Activated CD4-positive, alpha-beta T cell treated with anti-CD3 and anti-CD28 coated beads, Interleukin-2, amount 10 ng/mL, durations not matched to agents 24 days and 14 days (primary cell): Measurements from ENCODE around the gene C1GALT1C1L. TPM values are rescaled to one million over a fixed set of nuclear protein-coding genes. Genes with fewer than 3 reads are reported as not detected.

ENCODE experiments used
- DNase-seq: peaks from one replicate; pipeline ENCODE4 v3.0.0; 2022
- H3K27ac Mint-ChIP-seq: one replicate; pipeline ENCODE4 v1.8.0; 2022; ENCODE audit warnings: mild to moderate bottlenecking, mixed read lengths
- H3K27me3 Mint-ChIP-seq: one replicate; pipeline ENCODE4 v1.8.0; 2022; ENCODE audit warnings: mixed read lengths
- H3K36me3 Mint-ChIP-seq: one replicate; pipeline ENCODE4 v1.8.0; 2022; ENCODE audit warnings: low read depth, mild to moderate bottlenecking, mixed read lengths
- H3K4me1 Mint-ChIP-seq: one replicate; pipeline ENCODE4 v1.8.0; 2021; ENCODE audit warnings: mixed read lengths
- H3K4me3 Mint-ChIP-seq: one replicate; pipeline ENCODE4 v1.8.0; 2022; ENCODE audit warnings: mild to moderate bottlenecking, moderate library complexity, mixed read lengths
- H3K9me3 Mint-ChIP-seq: one replicate; pipeline ENCODE4 v1.8.0; 2021; ENCODE audit warnings: mixed read lengths
- intact Hi-C: fragments of 100-400 bp; cut with micrococcal nuclease; formaldehyde crosslinking; loops from one replicate; pipeline ENCODE4 v1.15.1; 2023
- total RNA-seq: library from RNA; stranded (reverse); gene quantifications from 2 replicates; pipeline ENCODE4 v1.2.3, GENCODE V29; 2022

C1GALT1C1L gene
- not detected in 2 replicates for total RNA-seq

- peak; percentile 64 for DNase-seq
- Mint-ChIP-seq H3K27me3 (peaks cover 22% of the 10 kb centered on the region), H3K27ac (no peak within 1 kb of the TSS), H3K9me3 (peaks cover 10% of the 10 kb centered on the region), H3K4me3 (peak within 1 kb of the TSS; percentile 71), H3K36me3 (no peaks in the 10 kb centered on the region), H3K4me1 (peaks cover 3% of the 10 kb centered on the region)
- intact Hi-C loops = no loop called here
Observed at GRCh38 chr2:43676322-43677050, at the start of gene C1GALT1C1L. Gene C1GALT1C1L (minus strand): TSS chr2:43676429. CDS start chr2:43676322, 107 bp downstream.

GRCh38 chr2:43725711-43726246 lies 49.5 kb upstream of the C1GALT1C1L start:
- intact Hi-C loops = no loop called here
- Mint-ChIP-seq H3K27me3 (peaks cover 11% of the 10 kb centered on the region), H3K4me1 (no peaks in the 10 kb centered on the region), H3K27ac (no peak overlapping the region), H3K36me3 (no peaks in the 10 kb centered on the region), H3K9me3 (no peaks in the 10 kb centered on the region), H3K4me3 (no peak overlapping the region)
- no peak for DNase-seq

- intact Hi-C loops = no loop called here
- no peaks in the 10 kb centered on the region for H3K4me1 Mint-ChIP-seq
- H3K9me3 Mint-ChIP-seq = no peaks in the 10 kb centered on the region
- no peak overlapping the region for H3K4me3 Mint-ChIP-seq
- DNase-seq = no peak
- H3K27me3 Mint-ChIP-seq = peaks cover 13% of the 10 kb centered on the region
- H3K36me3 Mint-ChIP-seq = no peaks in the 10 kb centered on the region
- no peak overlapping the region for H3K27ac Mint-ChIP-seq
Observed at GRCh38 chr2:43724728-43725526, 48.7 kb upstream of the C1GALT1C1L start.

GRCh38 chr2:43718530-43719124 lies 42.4 kb upstream of the C1GALT1C1L start:
- DNase-seq = no peak
- Mint-ChIP-seq H3K4me1 (no peaks in the 10 kb centered on the region), H3K27ac (no peak overlapping the region), H3K36me3 (no peaks in the 10 kb centered on the region), H3K9me3 (no peaks in the 10 kb centered on the region), H3K4me3 (no peak overlapping the region), H3K27me3 (peaks cover 11% of the 10 kb centered on the region)
- intact Hi-C loops = no loop called here

- intact Hi-C loops = no loop called here
- no peaks in the 10 kb centered on the region for H3K4me1 Mint-ChIP-seq
- H3K9me3 Mint-ChIP-seq = no peaks in the 10 kb centered on the region
- no peak overlapping the region for H3K4me3 Mint-ChIP-seq
- H3K27me3 Mint-ChIP-seq = peaks cover 10% of the 10 kb centered on the region
- no peak for DNase-seq
- H3K36me3 Mint-ChIP-seq = no peaks in the 10 kb centered on the region
- H3K27ac Mint-ChIP-seq = no peak overlapping the region
Observed at GRCh38 chr2:43717322-43717721, 41.1 kb upstream of the C1GALT1C1L start.

GRCh38 chr2:43715300-43716098 lies 39.3 kb upstream of the C1GALT1C1L start:
- H3K27ac Mint-ChIP-seq = no peak overlapping the region
- no peaks in the 10 kb centered on the region for H3K9me3 Mint-ChIP-seq
- no peaks in the 10 kb centered on the region for H3K4me1 Mint-ChIP-seq
- no peaks in the 10 kb centered on the region for H3K36me3 Mint-ChIP-seq
- DNase-seq = no peak
- H3K27me3 Mint-ChIP-seq = peaks cover 12% of the 10 kb centered on the region
- intact Hi-C loops = no loop called here
- H3K4me3 Mint-ChIP-seq = no peak overlapping the region

GRCh38 chr2:43714164-43714563 lies 37.9 kb upstream of the C1GALT1C1L start:
- intact Hi-C loops = no loop called here
- Mint-ChIP-seq H3K27ac (no peak overlapping the region), H3K4me3 (no peak overlapping the region), H3K9me3 (no peaks in the 10 kb centered on the region), H3K36me3 (no peaks in the 10 kb centered on the region), H3K27me3 (peaks cover 12% of the 10 kb centered on the region), H3K4me1 (no peaks in the 10 kb centered on the region)
- DNase-seq = no peak

- DNase-seq = no peak
- H3K9me3 Mint-ChIP-seq = no peaks in the 10 kb centered on the region
- intact Hi-C loops = no loop called here
- peaks cover 14% of the 10 kb centered on the region for H3K27me3 Mint-ChIP-seq
- H3K36me3 Mint-ChIP-seq = no peaks in the 10 kb centered on the region
- no peak overlapping the region for H3K27ac Mint-ChIP-seq
- H3K4me1 Mint-ChIP-seq = no peaks in the 10 kb centered on the region
- no peak overlapping the region for H3K4me3 Mint-ChIP-seq
Observed at GRCh38 chr2:43710866-43711265, 34.6 kb upstream of the C1GALT1C1L start.

GRCh38 chr2:43708891-43709290 lies 32.7 kb upstream of the C1GALT1C1L start:
- H3K36me3 Mint-ChIP-seq = no peaks in the 10 kb centered on the region
- H3K9me3 Mint-ChIP-seq = no peaks in the 10 kb centered on the region
- H3K4me1 Mint-ChIP-seq = no peaks in the 10 kb centered on the region
- peaks cover 8% of the 10 kb centered on the region for H3K27me3 Mint-ChIP-seq
- no peak overlapping the region for H3K4me3 Mint-ChIP-seq
- intact Hi-C loops = no loop called here
- no peak for DNase-seq
- no peak overlapping the region for H3K27ac Mint-ChIP-seq

- no peak for DNase-seq
- Mint-ChIP-seq H3K4me3 (no peak overlapping the region), H3K36me3 (no peaks in the 10 kb centered on the region), H3K27ac (no peak overlapping the region), H3K9me3 (no peaks in the 10 kb centered on the region), H3K4me1 (no peaks in the 10 kb centered on the region), H3K27me3 (peaks cover 8% of the 10 kb centered on the region)
- intact Hi-C loops = no loop called here
Observed at GRCh38 chr2:43708178-43708577, 31.9 kb upstream of the C1GALT1C1L start.

GRCh38 chr2:43707255-43708015 lies 31.2 kb upstream of the C1GALT1C1L start:
- Mint-ChIP-seq H3K4me1 (no peaks in the 10 kb centered on the region), H3K4me3 (no peak overlapping the region), H3K27ac (no peak overlapping the region), H3K9me3 (no peaks in the 10 kb centered on the region), H3K27me3 (peaks cover 7% of the 10 kb centered on the region), H3K36me3 (no peaks in the 10 kb centered on the region)
- intact Hi-C loops = no loop called here
- no peak for DNase-seq

- intact Hi-C loops = no loop called here
- no peak overlapping the region for H3K4me3 Mint-ChIP-seq
- no peak for DNase-seq
- H3K36me3 Mint-ChIP-seq = no peaks in the 10 kb centered on the region
- no peak overlapping the region for H3K27ac Mint-ChIP-seq
- no peaks in the 10 kb centered on the region for H3K4me1 Mint-ChIP-seq
- no peaks in the 10 kb centered on the region for H3K9me3 Mint-ChIP-seq
- peaks cover 6% of the 10 kb centered on the region for H3K27me3 Mint-ChIP-seq
Observed at GRCh38 chr2:43701111-43701510, 24.9 kb upstream of the C1GALT1C1L start.

- Mint-ChIP-seq H3K4me1 (no peaks in the 10 kb centered on the region), H3K4me3 (no peak overlapping the region), H3K27ac (no peak overlapping the region), H3K9me3 (no peaks in the 10 kb centered on the region), H3K27me3 (peaks cover 6% of the 10 kb centered on the region), H3K36me3 (no peaks in the 10 kb centered on the region)
- DNase-seq = no peak
- intact Hi-C loops = no loop called here
Observed at GRCh38 chr2:43699761-43700160, 23.5 kb upstream of the C1GALT1C1L start.
